SJSA1 (cell line): ENCODE data around the gene PCDHGA11. TPM values are rescaled to one million over a fixed set of nuclear protein-coding genes. Genes with fewer than 3 reads are reported as not detected.
"Not testable (repeated sequence)": the region's sequence is repeated elsewhere in the genome, so short reads cannot be mapped to it uniquely, and the experiment has no call there.

Experiments used
- DNase-seq, 2 experiments: peaks; one replicate each; pipeline ENCODE4 v3.0.0-alpha.2; 2015 to 2020; ENCODE audit warnings: low spot score in 2 of 2, low read depth in 1 of 2
- H3K27ac ChIP-seq: fragments of 250-450 bp; sonication (Bioruptor Pico); 2 replicates; pipeline ENCODE4 v1.5.1; 2020; ENCODE audit warnings: mild to moderate bottlenecking, moderate library complexity
- H3K27me3 ChIP-seq: fragments of 250-450 bp; sonication (Bioruptor Pico); replicated peaks from 2 replicates; pipeline ENCODE4 v1.5.1; 2020; ENCODE audit warnings: mild to moderate bottlenecking, moderate library complexity
- H3K36me3 ChIP-seq: fragments of 250-450 bp; sonication (Bioruptor Pico); 2 replicates; pipeline ENCODE4 v1.5.1; 2020; ENCODE audit warnings: mild to moderate bottlenecking
- H3K4me1 ChIP-seq: fragments of 250-450 bp; sonication (Bioruptor Pico); replicated peaks from 2 replicates; pipeline ENCODE4 v1.6.1; 2021; ENCODE audit warnings: mild to moderate bottlenecking
- H3K4me3 ChIP-seq: fragments of 250-450 bp; sonication (Bioruptor Pico); 2 replicates; pipeline ENCODE4 v1.5.1; 2020; ENCODE audit warnings: mild to moderate bottlenecking
- H3K9me3 ChIP-seq: fragments of 250-450 bp; sonication (Bioruptor Pico); replicated peaks from 2 replicates; pipeline ENCODE4 v1.5.1; 2020; ENCODE audit warnings: mild to moderate bottlenecking
- total RNA-seq: library from RNA; depleted of rRNA; stranded (reverse); fragments of >200 nt; shearing (Covaris generic); gene quantifications from 2 replicates; pipeline ENCODE4 v1.2.3, GENCODE V29; 2014; rRNA removed

Gene PCDHGA11
- total RNA-seq, 1 experiment from 2014 or later: 0.32 TPM

GRCh38 chr5:141432308-141432707 is 11.5 kb downstream of the PCDHGA11 start:
- DNase-seq, H3K36me3 ChIP-seq, H3K4me1 ChIP-seq, H3K4me3 ChIP-seq, H3K27ac ChIP-seq, H3K27me3 ChIP-seq: not testable (repeated sequence)
- H3K9me3 ChIP-seq: peaks cover 26% of the 10 kb centered on the region

- DNase-seq, H3K36me3 ChIP-seq, H3K4me3 ChIP-seq, H3K27ac ChIP-seq, H3K27me3 ChIP-seq, H3K4me1 ChIP-seq: not testable (repeated sequence)
- peaks cover 22% of the 10 kb centered on the region for H3K9me3 ChIP-seq
Observed at GRCh38 chr5:141432726-141433125, 11.9 kb downstream of the PCDHGA11 start.

- Histone ChIP-seq H3K27ac (no peak overlapping the region), H3K36me3 (no peaks in the 10 kb centered on the region), H3K9me3 (peaks cover 19% of the 10 kb centered on the region), H3K4me1 (no peaks in the 10 kb centered on the region), H3K4me3 (no peak overlapping the region), H3K27me3 (no peaks in the 10 kb centered on the region)
- DNase-seq: no peak
Observed at GRCh38 chr5:141434006-141434405, 13.2 kb downstream of the PCDHGA11 start.

- no peaks in the 10 kb centered on the region for H3K27me3 ChIP-seq
- no peaks in the 10 kb centered on the region for H3K4me1 ChIP-seq
- H3K27ac ChIP-seq: no peak overlapping the region
- DNase-seq: no peak
- H3K9me3 ChIP-seq: peaks cover 9% of the 10 kb centered on the region
- no peak overlapping the region for H3K4me3 ChIP-seq
- H3K36me3 ChIP-seq: no peaks in the 10 kb centered on the region
Observed at GRCh38 chr5:141437221-141437620, 16.4 kb downstream of the PCDHGA11 start.

GRCh38 chr5:141439411-141440141 is 18.7 kb downstream of the PCDHGA11 start:
- Histone ChIP-seq H3K27ac (no peak overlapping the region), H3K36me3 (no peaks in the 10 kb centered on the region), H3K27me3 (no peaks in the 10 kb centered on the region), H3K4me3 (no peak overlapping the region), H3K9me3 (peaks cover 9% of the 10 kb centered on the region; the same call in 1 of the 2 replicates), H3K4me1 (no peaks in the 10 kb centered on the region)
- DNase-seq: no peak

GRCh38 chr5:141440341-141440740 is 19.5 kb downstream of the PCDHGA11 start:
- Histone ChIP-seq H3K4me3 (no peak overlapping the region), H3K4me1 (no peaks in the 10 kb centered on the region), H3K36me3 (no peaks in the 10 kb centered on the region), H3K27me3 (no peaks in the 10 kb centered on the region), H3K9me3 (peaks cover 9% of the 10 kb centered on the region; the same call in 1 of the 2 replicates), H3K27ac (no peak overlapping the region)
- DNase-seq: no peak

GRCh38 chr5:141441571-141442170 is 20.8 kb downstream of the PCDHGA11 start:
- H3K9me3 ChIP-seq: peaks cover 9% of the 10 kb centered on the region; the same call in 1 of the 2 replicates

GRCh38 chr5:141465351-141465750 is 44.5 kb downstream of the PCDHGA11 start:
- Histone ChIP-seq H3K27me3 (no peaks in the 10 kb centered on the region), H3K36me3 (no peaks in the 10 kb centered on the region), H3K4me3 (no peak overlapping the region), H3K27ac (no peak overlapping the region), H3K4me1 (no peaks in the 10 kb centered on the region), H3K9me3 (no peaks in the 10 kb centered on the region)
- no peak for DNase-seq

More at GRCh38 chr5:141441571-141442170, 20.8 kb downstream of the PCDHGA11 start:
- H3K4me1 ChIP-seq: no peaks in the 10 kb centered on the region
- no peak for DNase-seq
- no peaks in the 10 kb centered on the region for H3K36me3 ChIP-seq
- no peaks in the 10 kb centered on the region for H3K27me3 ChIP-seq
- no peak overlapping the region for H3K27ac ChIP-seq
- H3K4me3 ChIP-seq: no peak overlapping the region

Other genes with a start within 250 kb of the PCDHGA11 start
- gene PCDHB7, start 248.4 kb upstream of the PCDHGA11 start, total RNA-seq: 0.85 and 0.87 TPM in 2 replicates
- gene PCDHB8, start 243.3 kb upstream of the PCDHGA11 start, total RNA-seq: 0.75 and 1.8 TPM in 2 replicates
- 11.9 and 16.3 TPM in 2 replicates for gene PCDHB16, start 238.7 kb upstream of the PCDHGA11 start, total RNA-seq
- 2.7 and 3.8 TPM in 2 replicates for gene PCDHB9, start 233.9 kb upstream of the PCDHGA11 start, total RNA-seq
- 3.3 and 4.7 TPM in 2 replicates for gene PCDHB10, start 228.7 kb upstream of the PCDHGA11 start, total RNA-seq
- gene PCDHB11, start 221.4 kb upstream of the PCDHGA11 start, total RNA-seq: 0.34 TPM in 1 of 2 replicates, not detected in the other
- 1.8 and 6.2 TPM in 2 replicates for gene PCDHB12, start 212.3 kb upstream of the PCDHGA11 start, total RNA-seq
- gene PCDHB13, start 207.1 kb upstream of the PCDHGA11 start, total RNA-seq: 1.3 and 1.7 TPM in 2 replicates
- gene PCDHB14, start 197.7 kb upstream of the PCDHGA11 start, total RNA-seq: 18.6 and 28.4 TPM in 2 replicates
- 0.74 and 1.0 TPM in 2 replicates for gene PCDHB15, start 175.7 kb upstream of the PCDHGA11 start, total RNA-seq
- gene SLC25A2, start 117.0 kb upstream of the PCDHGA11 start, total RNA-seq: 0.11 and 0.75 TPM in 2 replicates
- 147 and 154 TPM in 2 replicates for gene TAF7, start 100.3 kb upstream of the PCDHGA11 start, total RNA-seq
- gene PCDHGA1, start 90.5 kb upstream of the PCDHGA11 start, total RNA-seq: 2.2 and 3.1 TPM in 2 replicates
- 1.2 and 2.1 TPM in 2 replicates for gene PCDHGA2, start 82.3 kb upstream of the PCDHGA11 start, total RNA-seq
- gene PCDHGA3, start 77.2 kb upstream of the PCDHGA11 start, total RNA-seq: 0.26 TPM in 1 of 2 replicates, not detected in the other
- gene PCDHGB1, start 71.0 kb upstream of the PCDHGA11 start, total RNA-seq: 0.79 TPM in 1 of 2 replicates, not detected in the other
- gene PCDHGA4, start 66.0 kb upstream of the PCDHGA11 start, total RNA-seq: 1.2 and 1.7 TPM in 2 replicates
- 3.8 TPM in 1 of 2 replicates, not detected in the other for gene PCDHGB2, start 61.1 kb upstream of the PCDHGA11 start, total RNA-seq
- 0.76 and 1.8 TPM in 2 replicates for gene PCDHGA5, start 56.9 kb upstream of the PCDHGA11 start, total RNA-seq
- gene PCDHGB3, start 50.8 kb upstream of the PCDHGA11 start, total RNA-seq: 1.1 TPM in 1 of 2 replicates, not detected in the other
- 0.38 and 1.4 TPM in 2 replicates for gene PCDHGA6, start 47.2 kb upstream of the PCDHGA11 start, total RNA-seq
- 0.82 and 0.91 TPM in 2 replicates for gene PCDHGA7, start 38.3 kb upstream of the PCDHGA11 start, total RNA-seq
- gene PCDHGB4, start 33.4 kb upstream of the PCDHGA11 start, total RNA-seq: 0.09 and 0.18 TPM in 2 replicates
- 0.32 and 1.1 TPM in 2 replicates for gene PCDHGA8, start 28.4 kb upstream of the PCDHGA11 start, total RNA-seq
- gene PCDHGB5, start 23.1 kb upstream of the PCDHGA11 start, total RNA-seq: 1.1 and 3.6 TPM in 2 replicates
- gene PCDHGA9, start 18.3 kb upstream of the PCDHGA11 start, total RNA-seq: 0.55 TPM in 1 of 2 replicates, not detected in the other
- gene PCDHGB6, start 13.0 kb upstream of the PCDHGA11 start, total RNA-seq: 1.2 and 1.3 TPM in 2 replicates
- 1.2 and 2.9 TPM in 2 replicates for gene PCDHGA10, start 8.1 kb upstream of the PCDHGA11 start, total RNA-seq
- gene PCDHGB7, start 3.4 kb upstream of the PCDHGA11 start, total RNA-seq: 1.8 and 2.6 TPM in 2 replicates
- gene PCDHGA12, start 9.5 kb downstream of the PCDHGA11 start, total RNA-seq: 0.34 TPM in 1 of 2 replicates, not detected in the other
- 45.5 and 57.8 TPM in 2 replicates for gene PCDHGC3, start 54.9 kb downstream of the PCDHGA11 start, total RNA-seq
- 0.22 and 0.39 TPM in 2 replicates for gene PCDHGC4, start 64.0 kb downstream of the PCDHGA11 start, total RNA-seq
- gene PCDHGC5, start 68.0 kb downstream of the PCDHGA11 start, total RNA-seq: 0.21 TPM in 1 of 2 replicates, not detected in the other
- 44.5 and 48.7 TPM in 2 replicates for gene DIAPH1, start 197.9 kb downstream of the PCDHGA11 start, total RNA-seq
- gene HDAC3, start 215.8 kb downstream of the PCDHGA11 start, total RNA-seq: 85.9 and 93.9 TPM in 2 replicates
- gene RELL2, start 215.9 kb downstream of the PCDHGA11 start, total RNA-seq: 5.8 and 10.1 TPM in 2 replicates
- gene FCHSD1, start 230.4 kb downstream of the PCDHGA11 start, total RNA-seq: 33.2 and 35.8 TPM in 2 replicates